ENCODE results near the gene STT3A.
A peak's percentile ranks its signal among the peaks of the same experiment; 100 is the strongest.

The STT3A gene

GRCh38 chr11:125591649-125592304, 875 bp upstream of the STT3A start:
- DNase-seq = no peak

GRCh38 chr11:125593114-125593820, 615 bp downstream of the STT3A start:
- DNase-seq = no peak

DNA sequence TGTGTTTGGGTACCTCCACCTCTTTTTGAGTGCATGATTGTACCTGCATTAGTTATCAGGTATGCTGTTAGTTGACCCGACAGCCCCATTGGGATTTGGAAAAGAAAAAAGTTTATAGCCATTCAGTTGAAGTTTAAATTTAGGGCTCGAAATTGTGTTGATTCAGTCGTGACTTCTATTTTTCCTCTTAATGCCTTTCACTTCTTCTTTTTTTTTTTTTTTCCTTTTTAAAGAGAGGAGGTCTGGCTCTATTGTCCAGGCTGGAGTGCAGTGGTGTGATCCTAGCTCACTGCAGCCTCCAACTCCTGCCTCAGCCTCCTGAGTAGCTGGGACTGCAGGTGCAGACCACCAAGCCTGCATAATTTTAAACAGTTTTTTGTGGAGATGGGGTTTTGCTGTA, 2.3 kb downstream of the STT3A start:
- no peak for DNase-seq

DNA sequence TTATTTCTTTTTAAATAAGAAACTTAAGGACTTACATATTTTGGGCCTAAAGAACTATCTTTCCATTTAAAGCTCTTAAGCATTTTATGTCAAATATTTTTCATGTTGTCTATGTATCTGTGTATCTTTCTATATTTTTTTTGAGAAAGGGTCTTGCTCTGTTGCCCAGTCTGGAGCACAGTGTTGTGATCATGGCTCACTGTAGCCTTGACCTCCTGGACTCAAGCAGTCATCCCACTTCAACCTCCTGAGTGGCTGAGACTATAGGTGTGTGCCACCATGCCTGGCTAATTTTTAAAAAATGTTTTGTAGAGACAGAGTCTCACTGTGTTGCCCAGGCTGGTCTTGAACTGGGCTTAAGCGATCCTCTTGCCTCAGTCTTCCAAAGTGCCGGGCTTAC, 8.0 kb downstream of the STT3A start:
- DNase-seq = no peak

DNA sequence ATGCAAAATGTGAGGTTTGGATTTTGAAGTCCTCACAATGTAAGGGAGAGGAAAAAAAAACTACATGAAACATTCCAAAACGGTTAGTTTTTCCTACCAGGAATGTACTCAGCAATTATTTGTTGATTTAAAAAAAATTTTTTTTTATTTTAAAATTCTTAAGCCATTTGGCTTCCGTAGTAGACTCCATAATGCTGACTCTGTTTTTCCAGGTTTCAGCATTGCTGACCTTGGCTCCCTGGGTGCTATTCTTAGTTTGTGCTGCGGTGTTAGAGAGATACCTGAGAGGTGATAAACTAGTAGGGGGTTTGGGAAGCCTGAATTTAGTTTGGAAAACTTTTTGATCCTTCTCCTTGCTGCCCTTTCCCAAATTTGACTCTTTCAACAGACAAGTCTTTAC, 10.6 kb downstream of the STT3A start:
- DNase-seq = no peak

DNA sequence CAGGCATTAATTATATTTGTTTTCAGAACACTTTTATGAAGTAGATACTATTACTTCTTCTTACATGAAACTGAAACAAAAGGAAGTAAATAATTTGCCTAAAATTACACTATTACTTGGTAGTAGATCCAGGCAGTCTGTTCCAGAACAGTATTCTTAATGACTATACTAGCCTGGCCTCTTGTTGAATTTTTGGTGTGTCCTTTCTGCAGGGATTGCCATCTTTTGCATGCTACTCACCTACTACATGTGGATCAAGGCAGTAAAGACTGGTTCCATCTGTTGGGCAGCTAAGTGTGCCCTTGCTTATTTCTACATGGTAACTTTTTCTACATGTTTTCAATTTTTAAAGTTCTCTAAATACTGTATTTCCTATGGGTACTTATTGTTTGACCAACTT, 12.8 kb downstream of the STT3A start:
- DNase-seq = no peak

DNA sequence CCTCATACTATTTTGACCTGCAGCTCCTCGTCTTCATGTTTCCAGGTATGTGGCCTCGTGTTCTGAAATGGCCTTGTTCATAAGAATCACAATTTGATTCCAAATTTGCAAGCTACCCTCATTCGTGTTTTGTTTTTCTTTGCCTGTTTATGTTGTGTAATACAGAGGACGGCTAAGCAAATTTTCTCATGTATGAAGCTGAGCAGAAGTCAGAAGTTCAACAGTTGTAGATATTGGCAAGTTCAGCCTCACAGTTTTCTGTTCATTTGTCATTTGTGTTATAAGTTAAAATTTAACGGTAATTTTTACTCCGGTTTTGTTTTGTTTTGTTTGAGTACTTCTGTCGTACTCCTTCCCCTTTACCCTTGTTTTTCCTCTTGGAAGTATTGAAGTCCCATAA, 16.9 kb downstream of the STT3A start:
- DNase-seq = no peak

- DNase-seq = no peak
These were observed 25.7 kb downstream of the STT3A start for GRCh38 chr11:125618383-125618782.

DNA sequence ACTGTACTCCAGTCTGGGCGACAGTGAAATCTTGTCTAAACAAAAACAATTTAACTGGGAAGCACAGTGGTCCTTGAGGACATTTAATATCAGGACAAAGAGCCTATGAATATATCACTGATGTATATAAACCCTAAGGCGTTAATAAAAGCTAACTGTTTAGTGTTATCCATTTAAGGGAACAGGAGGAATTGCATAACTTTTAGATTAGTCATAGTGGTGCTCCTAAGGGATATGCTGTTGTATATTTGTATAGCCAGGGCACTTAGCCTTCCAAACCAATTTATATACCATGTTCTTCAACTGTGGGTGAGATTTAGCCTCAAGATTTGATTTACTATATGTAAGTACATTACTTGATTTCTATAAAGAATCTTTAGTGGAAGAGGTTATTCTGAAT, 29.3 kb downstream of the STT3A start:
- no peak for DNase-seq

DNA sequence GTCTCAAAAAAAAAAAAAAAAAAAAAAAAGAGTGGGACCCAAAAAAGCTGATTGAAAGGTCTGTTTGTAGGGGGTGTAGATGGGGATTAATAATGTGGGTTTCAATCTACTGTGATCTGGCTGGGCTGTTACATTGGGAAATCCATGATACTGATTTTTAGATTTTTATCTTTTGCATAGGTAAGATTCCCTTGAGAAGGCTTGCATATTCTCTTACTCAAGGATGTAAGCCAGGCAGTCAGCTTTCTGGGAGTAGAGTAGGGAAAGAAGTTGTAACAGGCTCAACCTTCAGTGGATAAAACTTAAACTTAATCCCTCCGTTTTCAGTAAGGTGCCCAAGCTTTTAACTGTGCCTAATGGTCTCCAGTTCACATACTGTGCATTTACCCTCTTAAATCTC, 30.4 kb downstream of the STT3A start:
- DNase-seq = no peak

- no peak for DNase-seq
These were observed 32.1 kb downstream of the STT3A start, which contains the start of gene CHEK1 for GRCh38 chr11:125624756-125625213. Gene CHEK1, plus strand, starts transcription at chr11:125625163. Its CDS starts 1,606 bp downstream, at chr11:125626769.

- no peak for DNase-seq
These were observed 32.6 kb downstream of the STT3A start for GRCh38 chr11:125625225-125625629.

DNA sequence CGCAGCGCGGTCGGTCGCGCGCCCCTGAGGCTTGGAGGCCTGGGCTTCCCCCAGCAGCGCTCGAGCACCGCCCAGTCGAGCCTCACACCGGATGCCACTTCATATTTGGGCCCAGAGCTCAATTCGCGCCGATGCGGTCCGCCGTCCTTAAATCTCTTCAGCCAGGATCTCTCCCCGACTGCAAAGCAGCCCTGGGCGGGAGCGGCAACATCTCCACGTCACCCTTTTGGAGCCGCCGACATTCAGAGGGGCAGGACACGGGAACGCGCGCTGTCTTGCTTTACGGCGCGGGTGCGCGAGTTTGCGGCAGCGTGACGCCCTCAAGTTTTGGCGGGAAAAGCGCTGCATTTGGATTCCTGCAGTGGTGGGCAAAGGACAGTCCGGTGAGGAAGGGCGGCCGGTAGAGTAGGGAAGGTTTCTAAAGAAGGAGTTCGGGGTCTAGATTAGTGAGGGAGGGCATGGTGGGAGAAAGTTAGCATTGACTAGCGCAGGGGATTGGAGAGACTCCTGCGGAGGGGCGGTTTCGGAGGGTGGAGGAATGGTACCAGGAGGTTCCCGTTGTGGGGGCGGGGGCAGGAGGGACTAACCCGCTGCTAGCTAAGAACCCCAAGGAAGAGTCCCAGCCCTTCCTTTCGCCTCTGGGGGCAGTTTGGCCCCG, 33.1 kb downstream of the STT3A start:
- DNase-seq = peak; percentile 82

GRCh38 chr11:125626288-125626950, 33.8 kb downstream of the STT3A start:
- DNase-seq = peak; percentile 16

DNA sequence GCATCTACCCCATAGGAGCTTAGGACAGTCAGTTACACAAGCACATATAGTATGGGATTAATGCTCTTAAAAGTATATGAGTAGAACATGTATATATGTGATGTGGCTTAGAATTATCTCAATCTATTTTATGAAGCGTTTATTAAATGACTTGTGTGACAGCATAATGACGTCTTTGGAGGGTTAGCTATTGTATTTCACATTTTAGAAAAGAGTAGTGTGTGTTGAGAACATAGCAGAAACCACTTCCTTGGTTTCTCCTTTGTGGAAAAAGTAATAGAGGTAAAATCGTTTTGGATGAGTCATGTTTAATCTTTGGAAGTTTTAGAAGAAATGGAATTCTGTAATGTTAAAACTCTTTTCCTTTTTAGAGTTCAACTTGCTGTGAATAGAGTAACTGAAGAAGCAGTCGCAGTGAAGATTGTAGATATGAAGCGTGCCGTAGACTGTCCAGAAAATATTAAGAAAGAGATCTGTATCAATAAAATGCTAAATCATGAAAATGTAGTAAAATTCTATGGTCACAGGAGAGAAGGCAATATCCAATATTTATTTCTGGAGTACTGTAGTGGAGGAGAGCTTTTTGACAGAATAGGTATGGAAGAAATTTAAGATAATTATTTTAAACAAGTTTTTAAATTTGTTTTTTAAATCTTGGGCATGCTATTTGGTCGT, 34.7 kb downstream of the STT3A start:
- no peak for DNase-seq

- no peak for DNase-seq
These were observed 45.2 kb downstream of the STT3A start for GRCh38 chr11:125637840-125638239.

GRCh38 chr11:125638315-125638714, 45.7 kb downstream of the STT3A start:
- DNase-seq = no peak

DNA sequence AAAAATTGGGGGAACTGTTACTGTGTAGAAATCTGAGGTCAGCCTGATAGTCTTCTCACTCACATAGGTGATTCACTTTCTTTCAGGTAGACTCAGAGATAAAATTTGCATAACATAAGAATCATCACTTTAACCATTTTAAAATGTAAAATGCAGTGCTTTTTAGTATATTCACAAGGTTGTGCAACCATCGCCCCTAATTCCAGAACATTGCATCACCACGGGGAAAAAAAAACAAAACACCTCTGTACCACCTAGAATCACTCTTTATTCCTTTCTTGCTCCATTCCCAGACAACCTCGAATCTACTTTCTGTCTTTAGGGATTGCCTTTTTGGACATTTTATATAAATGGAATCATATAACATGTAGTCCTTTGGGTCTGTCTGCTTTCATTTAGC, 53.2 kb downstream of the STT3A start:
- no peak for DNase-seq

GRCh38 chr11:125649465-125650166, 57.0 kb downstream of the STT3A start:
- no peak for DNase-seq

GRCh38 chr11:125662689-125663088, 70.0 kb downstream of the STT3A start:
- no peak for DNase-seq

DNA sequence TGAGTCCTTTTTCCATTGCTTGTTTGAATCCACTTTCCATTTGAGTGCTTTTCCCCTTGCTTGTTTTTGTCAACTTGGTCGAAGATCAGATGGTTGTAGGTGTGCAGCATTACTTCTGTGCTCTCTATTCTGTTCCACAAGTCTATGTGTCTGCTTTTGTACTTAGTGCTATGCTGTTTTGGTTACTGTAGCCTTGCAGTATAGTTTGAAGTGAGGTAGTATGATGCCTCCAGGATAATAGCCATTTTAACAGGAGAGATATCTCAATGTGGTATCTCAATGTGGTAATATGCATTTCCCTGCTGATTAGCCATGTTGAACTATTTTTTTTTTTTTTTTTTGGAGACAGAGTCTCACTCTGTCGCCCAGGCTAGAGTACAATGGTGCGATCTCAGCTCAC, 71.3 kb downstream of the STT3A start:
- DNase-seq = no peak

GRCh38 chr11:125667151-125667550, 74.5 kb downstream of the STT3A start:
- no peak for DNase-seq
